ENCODE data around the gene DDT. TPM values are rescaled to one million over a fixed set of nuclear protein-coding genes. Genes with fewer than 3 reads are reported as not detected.
"Not testable (repeated sequence)": the region's sequence is repeated elsewhere in the genome, so short reads cannot be mapped to it uniquely, and the experiment has no call there.

DDT gene
- total and polyA plus RNA-seq, 2 donors (not counting 3 experiments of a cell fraction or from before 2014, with no cell fraction given), result 106 to 205 TPM

GRCh38 chr22:23977304-23977703 lies 3.1 kb upstream of the DDT start:
- DNase-seq (ENCODE audit: low read depth, low spot score); POLR2A ChIA-PET; H3K9ac ChIP-seq (replicated peaks; ENCODE audit: extremely low read depth, insufficient read depth, low read length); H3K9me1 ChIP-seq (replicated peaks; ENCODE audit: control insufficient read depth, extremely low read depth, insufficient read depth, low read length); H3K36me3 ChIP-seq (ENCODE audit: control insufficient read depth in 2 of 2, extremely low read depth in 1 of 2, insufficient read depth in 2 of 2, low read length in 2 of 2); H3K79me2 ChIP-seq (ENCODE audit: control insufficient read depth, insufficient read depth, low read length); CTCF ChIA-PET; H4K20me1 ChIP-seq (replicated peaks; ENCODE audit: control insufficient read depth, extremely low read depth, insufficient read depth, low read length); FAIRE-seq; H2AFZ ChIP-seq (ENCODE audit: low read depth, low read length); BruUV-seq (replicated peaks); H3K4me2 ChIP-seq (ENCODE audit: insufficient read depth, low read length); H3K4me3 ChIP-seq (replicated peaks in 1 of 3; ENCODE audit: insufficient read depth in 1 of 3, low read depth in 1 of 3, low read length in 3 of 3); intact Hi-C loops (cut with micrococcal nuclease); H3K4me1 ChIP-seq (ENCODE audit: control insufficient read depth, extremely low read depth, insufficient read depth, low read length); H3K27ac ChIP-seq (ENCODE audit: insufficient read depth, low read depth, low read length); dilution Hi-C loops (cut with MboI; ENCODE audit: extremely low pct_ligation_motif_present, low sequenced_read_pairs); H3K27me3 ChIP-seq (ENCODE audit: control insufficient read depth in 2 of 2, insufficient read depth in 2 of 2, low read length in 2 of 2); H3K9me3 ChIP-seq (replicated peaks; ENCODE audit: control insufficient read depth, insufficient read depth, low read length): not testable (repeated sequence)

GRCh38 chr22:23974836-23975352 lies 653 bp upstream of the DDT start:
- H3K9me3 ChIP-seq (replicated peaks; ENCODE audit: control insufficient read depth, insufficient read depth, low read length); DNase-seq (ENCODE audit: low read depth, low spot score); dilution Hi-C loops (cut with MboI; ENCODE audit: extremely low pct_ligation_motif_present, low sequenced_read_pairs); H2AFZ ChIP-seq (ENCODE audit: low read depth, low read length); H3K4me2 ChIP-seq (ENCODE audit: insufficient read depth, low read length); POLR2A ChIA-PET; CTCF ChIA-PET; H3K4me1 ChIP-seq (ENCODE audit: control insufficient read depth, extremely low read depth, insufficient read depth, low read length); H3K79me2 ChIP-seq (ENCODE audit: control insufficient read depth, insufficient read depth, low read length); H4K20me1 ChIP-seq (replicated peaks; ENCODE audit: control insufficient read depth, extremely low read depth, insufficient read depth, low read length); H3K27ac ChIP-seq (ENCODE audit: insufficient read depth, low read depth, low read length); H3K9ac ChIP-seq (replicated peaks; ENCODE audit: extremely low read depth, insufficient read depth, low read length); H3K9me1 ChIP-seq (replicated peaks; ENCODE audit: control insufficient read depth, extremely low read depth, insufficient read depth, low read length); intact Hi-C loops (cut with micrococcal nuclease); FAIRE-seq; H3K27me3 ChIP-seq (ENCODE audit: control insufficient read depth in 2 of 2, insufficient read depth in 2 of 2, low read length in 2 of 2); H3K4me3 ChIP-seq (replicated peaks in 1 of 3; ENCODE audit: insufficient read depth in 1 of 3, low read depth in 1 of 3, low read length in 3 of 3): not testable (repeated sequence)
- BruUV-seq (replicated peaks), result TSS peak; percentile 96
- peaks cover 2 to 12% of the 10 kb centered on the region in 2 experiments for H3K36me3 ChIP-seq (ENCODE audit: control insufficient read depth in 2 of 2, extremely low read depth in 1 of 2, insufficient read depth in 2 of 2, low read length in 2 of 2)

- H3K9me3 ChIP-seq (replicated peaks; ENCODE audit: control insufficient read depth, insufficient read depth, low read length); POLR2A ChIA-PET; H3K27me3 ChIP-seq (ENCODE audit: control insufficient read depth in 2 of 2, insufficient read depth in 2 of 2, low read length in 2 of 2); H3K4me2 ChIP-seq (ENCODE audit: insufficient read depth, low read length); CTCF ChIA-PET; H4K20me1 ChIP-seq (replicated peaks; ENCODE audit: control insufficient read depth, extremely low read depth, insufficient read depth, low read length); FAIRE-seq; dilution Hi-C loops (cut with MboI; ENCODE audit: extremely low pct_ligation_motif_present, low sequenced_read_pairs); DNase-seq (ENCODE audit: low read depth, low spot score); H3K4me3 ChIP-seq (replicated peaks in 1 of 3; ENCODE audit: insufficient read depth in 1 of 3, low read depth in 1 of 3, low read length in 3 of 3); H3K27ac ChIP-seq (ENCODE audit: insufficient read depth, low read depth, low read length); intact Hi-C loops (cut with micrococcal nuclease); H2AFZ ChIP-seq (ENCODE audit: low read depth, low read length); H3K4me1 ChIP-seq (ENCODE audit: control insufficient read depth, extremely low read depth, insufficient read depth, low read length); H3K9me1 ChIP-seq (replicated peaks; ENCODE audit: control insufficient read depth, extremely low read depth, insufficient read depth, low read length); H3K9ac ChIP-seq (replicated peaks; ENCODE audit: extremely low read depth, insufficient read depth, low read length); BruUV-seq (replicated peaks): not testable (repeated sequence)
- peaks cover 13% of the 10 kb centered on the region for H3K79me2 ChIP-seq (ENCODE audit: control insufficient read depth, insufficient read depth, low read length)
- peaks cover 2 to 16% of the 10 kb centered on the region in 2 experiments for H3K36me3 ChIP-seq (ENCODE audit: control insufficient read depth in 2 of 2, extremely low read depth in 1 of 2, insufficient read depth in 2 of 2, low read length in 2 of 2)
Observed at GRCh38 chr22:23971927-23972326, 2.3 kb downstream of the DDT start.
